Natural killer cell treated with Interleukin-12 subunit alpha and Interleukin-12 subunit beta and Interleukin-15 and Interleukin-18, amount 100 ng/mL, for 72 hours (primary cell): ENCODE data around the gene WSCD1. TPM values are rescaled to one million over a fixed set of nuclear protein-coding genes. Genes with fewer than 3 reads are reported as not detected.
A peak's percentile ranks its signal among the peaks of the same experiment; 100 is the strongest.

Source experiments
- ATAC-seq, 2 donors: fragments of 150-1000 bp; cut with Tn5 transposase in 1 of 2; sonication (Bioruptor Pico), chemical (Tn5 transposase) in 1 of 2; 2 replicates each; pipeline ENCODE4 v1.10.0; 2021
- DNase-seq: peaks from one replicate; pipeline ENCODE4 v3.0.0; 2022; ENCODE audit warnings: low spot score
- H3K27ac Mint-ChIP-seq, 2 donors: 1 replicate in 1 of 2; 2 replicates in 1 of 2; pipeline ENCODE4 v1.8.0; 2022; ENCODE audit warnings: mixed read lengths in 2 of 2, mild to moderate bottlenecking in 1 of 2, moderate library complexity in 1 of 2
- H3K27me3 Mint-ChIP-seq, 2 donors: 1 replicate in 1 of 2; 2 replicates in 1 of 2; pipeline ENCODE4 v1.8.0; 2022; ENCODE audit warnings: mixed read lengths in 2 of 2
- H3K36me3 Mint-ChIP-seq: one replicate; pipeline ENCODE4 v1.8.0; 2022; ENCODE audit warnings: mixed read lengths
- H3K4me1 Mint-ChIP-seq, 2 donors: 1 replicate in 1 of 2; 2 replicates in 1 of 2; pipeline ENCODE4 v1.8.0; 2022; ENCODE audit warnings: low read depth in 2 of 2, mixed read lengths in 2 of 2, mild to moderate bottlenecking in 1 of 2
- H3K4me3 Mint-ChIP-seq: one replicate; pipeline ENCODE4 v1.8.0; 2022; ENCODE audit warnings: mixed read lengths
- H3K9me3 Mint-ChIP-seq: 2 replicates; pipeline ENCODE4 v1.8.0; 2022; ENCODE audit warnings: mixed read lengths
- total RNA-seq, 2 donors: library from RNA; stranded (reverse); gene quantifications; one replicate each; pipeline ENCODE4 v1.2.3, GENCODE V29; 2022

The WSCD1 gene
- total RNA-seq, 2 donors from 2014 or later: 0.86 to 2.2 TPM

- H3K9me3 Mint-ChIP-seq: no peaks in the 10 kb centered on the region
- H3K4me1 Mint-ChIP-seq: no peaks in the 10 kb centered on the region
- no peak overlapping the region for H3K27ac Mint-ChIP-seq
- no peak overlapping the region for H3K4me3 Mint-ChIP-seq
- H3K36me3 Mint-ChIP-seq: no peaks in the 10 kb centered on the region
- H3K27me3 Mint-ChIP-seq: peaks cover 6 to 10% of the 10 kb centered on the region in 2 donors
- DNase-seq: no peak
- peak in 1 of 2 donors; percentile 9 for ATAC-seq
Measured at GRCh38 chr17:6110088-6110487, 39.9 kb downstream of the WSCD1 start.

GRCh38 chr17:6110592-6110991, 40.4 kb downstream of the WSCD1 start:
- peaks cover 6 to 10% of the 10 kb centered on the region in 2 donors for H3K27me3 Mint-ChIP-seq
- H3K9me3 Mint-ChIP-seq: no peaks in the 10 kb centered on the region
- H3K27ac Mint-ChIP-seq: no peak overlapping the region
- DNase-seq (peak; percentile 15), ATAC-seq (peak in 1 of 2 donors; percentile 9)
- H3K4me3 Mint-ChIP-seq: no peak overlapping the region
- H3K36me3 Mint-ChIP-seq: no peaks in the 10 kb centered on the region
- no peaks in the 10 kb centered on the region for H3K4me1 Mint-ChIP-seq

GRCh38 chr17:6120351-6120750, 50.2 kb downstream of the WSCD1 start:
- DNase-seq: no peak
- Mint-ChIP-seq H3K4me1 (no peaks in the 10 kb centered on the region), H3K4me3 (no peak overlapping the region), H3K27me3 (no peaks in the 10 kb centered on the region), H3K36me3 (no peaks in the 10 kb centered on the region), H3K27ac (no peak overlapping the region), H3K9me3 (no peaks in the 10 kb centered on the region)
- ATAC-seq: no peak

GRCh38 chr17:6124856-6125255, 54.7 kb downstream of the WSCD1 start:
- Mint-ChIP-seq H3K27ac (no peak overlapping the region), H3K4me3 (no peak overlapping the region), H3K9me3 (no peaks in the 10 kb centered on the region), H3K27me3 (no peaks in the 10 kb centered on the region), H3K36me3 (no peaks in the 10 kb centered on the region), H3K4me1 (no peaks in the 10 kb centered on the region)
- no peak for ATAC-seq
- DNase-seq: no peak

GRCh38 chr17:6126768-6127167, 56.6 kb downstream of the WSCD1 start:
- Mint-ChIP-seq H3K9me3 (no peaks in the 10 kb centered on the region), H3K4me1 (no peaks in the 10 kb centered on the region), H3K4me3 (no peak overlapping the region), H3K27me3 (no peaks in the 10 kb centered on the region), H3K36me3 (no peaks in the 10 kb centered on the region), H3K27ac (no peak overlapping the region)
- DNase-seq (no peak), ATAC-seq (no peak)

- Mint-ChIP-seq H3K36me3 (no peaks in the 10 kb centered on the region), H3K27ac (no peak overlapping the region), H3K4me1 (no peaks in the 10 kb centered on the region), H3K9me3 (no peaks in the 10 kb centered on the region), H3K4me3 (no peak overlapping the region), H3K27me3 (peaks cover 6 to 17% of the 10 kb centered on the region in 2 donors)
- DNase-seq (no peak), ATAC-seq (no peak)
Measured at GRCh38 chr17:6134721-6135120, 64.5 kb downstream of the WSCD1 start.

- H3K27ac Mint-ChIP-seq: no peak overlapping the region
- H3K9me3 Mint-ChIP-seq: no peaks in the 10 kb centered on the region
- no peaks in the 10 kb centered on the region for H3K36me3 Mint-ChIP-seq
- peaks cover 10 to 22% of the 10 kb centered on the region in 2 donors for H3K27me3 Mint-ChIP-seq
- H3K4me1 Mint-ChIP-seq: no peaks in the 10 kb centered on the region
- no peak for ATAC-seq
- no peak overlapping the region for H3K4me3 Mint-ChIP-seq
- no peak for DNase-seq
Measured at GRCh38 chr17:6135236-6135635, 65.1 kb downstream of the WSCD1 start.

- H3K4me3 Mint-ChIP-seq: no peak overlapping the region
Measured at GRCh38 chr17:6135996-6136395, 65.8 kb downstream of the WSCD1 start.

GRCh38 chr17:6137716-6138502, 67.7 kb downstream of the WSCD1 start:
- Mint-ChIP-seq H3K36me3 (no peaks in the 10 kb centered on the region), H3K4me3 (no peak overlapping the region), H3K4me1 (no peaks in the 10 kb centered on the region), H3K27ac (no peak overlapping the region), H3K9me3 (no peaks in the 10 kb centered on the region), H3K27me3 (peaks cover 18 to 22% of the 10 kb centered on the region in 2 donors)
- DNase-seq: no peak
- no peak for ATAC-seq

More at GRCh38 chr17:6135996-6136395, 65.8 kb downstream of the WSCD1 start:
- H3K9me3 Mint-ChIP-seq: no peaks in the 10 kb centered on the region
- no peak for ATAC-seq
- no peak overlapping the region for H3K27ac Mint-ChIP-seq
- DNase-seq: no peak
- no peaks in the 10 kb centered on the region for H3K4me1 Mint-ChIP-seq
- no peaks in the 10 kb centered on the region for H3K36me3 Mint-ChIP-seq
- peaks cover 10 to 22% of the 10 kb centered on the region in 2 donors for H3K27me3 Mint-ChIP-seq

- ATAC-seq: no peak
- Mint-ChIP-seq H3K9me3 (no peaks in the 10 kb centered on the region), H3K27me3 (peaks cover 16 to 18% of the 10 kb centered on the region in 2 donors), H3K4me3 (no peak overlapping the region), H3K36me3 (no peaks in the 10 kb centered on the region), H3K4me1 (no peaks in the 10 kb centered on the region), H3K27ac (no peak overlapping the region)
- no peak for DNase-seq
Measured at GRCh38 chr17:6138761-6139446, 68.7 kb downstream of the WSCD1 start.

- Mint-ChIP-seq H3K27ac (no peak overlapping the region), H3K27me3 (peaks cover 15 to 18% of the 10 kb centered on the region in 2 donors), H3K36me3 (no peaks in the 10 kb centered on the region), H3K4me1 (no peaks in the 10 kb centered on the region), H3K4me3 (no peak overlapping the region), H3K9me3 (no peaks in the 10 kb centered on the region)
- no peak for DNase-seq
- ATAC-seq: no peak
Measured at GRCh38 chr17:6139447-6139832, 69.3 kb downstream of the WSCD1 start.

- no peak for DNase-seq
- H3K27me3 Mint-ChIP-seq: peaks cover 15 to 18% of the 10 kb centered on the region in 2 donors
- H3K4me3 Mint-ChIP-seq: no peak overlapping the region
- no peaks in the 10 kb centered on the region for H3K9me3 Mint-ChIP-seq
- H3K27ac Mint-ChIP-seq: no peak overlapping the region
- no peak for ATAC-seq
- H3K4me1 Mint-ChIP-seq: no peaks in the 10 kb centered on the region
- H3K36me3 Mint-ChIP-seq: no peaks in the 10 kb centered on the region
Measured at GRCh38 chr17:6140188-6140587, 70.0 kb downstream of the WSCD1 start.

- H3K4me1 Mint-ChIP-seq: no peaks in the 10 kb centered on the region
- H3K36me3 Mint-ChIP-seq: no peaks in the 10 kb centered on the region
- H3K9me3 Mint-ChIP-seq: no peaks in the 10 kb centered on the region
- no peak overlapping the region for H3K27ac Mint-ChIP-seq
- peaks cover 15 to 18% of the 10 kb centered on the region in 2 donors for H3K27me3 Mint-ChIP-seq
- no peak overlapping the region for H3K4me3 Mint-ChIP-seq
- no peak for DNase-seq
- ATAC-seq: no peak
Measured at GRCh38 chr17:6140728-6141330, 70.7 kb downstream of the WSCD1 start.

GRCh38 chr17:6142701-6143100, 72.5 kb downstream of the WSCD1 start:
- no peak overlapping the region for H3K4me3 Mint-ChIP-seq
- no peak overlapping the region for H3K27ac Mint-ChIP-seq
- DNase-seq (no peak), ATAC-seq (no peak)
- H3K27me3 Mint-ChIP-seq: peaks cover 14 to 17% of the 10 kb centered on the region in 2 donors
- H3K4me1 Mint-ChIP-seq: no peaks in the 10 kb centered on the region
- no peaks in the 10 kb centered on the region for H3K36me3 Mint-ChIP-seq
- H3K9me3 Mint-ChIP-seq: no peaks in the 10 kb centered on the region
